ENCODE measurements around the gene SEC14L2. TPM values are rescaled to one million over a fixed set of nuclear protein-coding genes. Genes with fewer than 3 reads are reported as not detected.
"Not testable (repeated sequence)": the region's sequence is repeated elsewhere in the genome, so short reads cannot be mapped to it uniquely, and the experiment has no call there.

The SEC14L2 gene
- polyA plus RNA-seq, 1 donor from 2014 or later, result 2.7 TPM

DNA sequence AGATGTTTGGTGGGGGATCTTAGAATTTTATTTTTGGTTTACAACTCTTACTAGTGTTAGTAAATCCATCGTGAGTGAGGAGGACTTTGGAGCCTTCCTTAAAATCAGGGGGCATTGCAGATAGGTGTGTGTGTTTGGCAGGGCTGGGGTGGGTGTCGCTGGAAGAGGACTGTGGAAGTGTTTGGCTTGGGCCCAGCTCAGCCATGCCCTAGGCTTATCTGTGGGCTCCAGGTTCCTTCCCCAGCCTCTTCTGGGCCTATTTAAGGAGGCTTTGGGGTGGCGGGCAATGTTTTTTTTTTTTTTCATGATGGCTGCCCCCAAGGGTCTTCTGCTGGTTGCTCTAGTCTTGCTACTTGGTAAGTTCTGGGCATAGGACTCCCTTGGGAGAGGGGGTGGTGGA lies 50.8 kb downstream of the SEC14L2 start:
- Histone ChIP-seq H3K4me2 (ENCODE audit: low read length) (no peak overlapping the region), H4K20me1 (ENCODE audit: insufficient read depth) (no peaks in the 10 kb centered on the region), H3F3A (ENCODE audit: insufficient read depth, low read length, poor library complexity, severe bottlenecking) (no peaks in the 10 kb centered on the region), H3K9ac (ENCODE audit: low read length) (no peak overlapping the region), H3K36me3 (ENCODE audit: insufficient read depth, low read length) (no peaks in the 10 kb centered on the region), H3K27me3 (ENCODE audit: insufficient read depth, low read depth, low read length) (no peaks in the 10 kb centered on the region), H3K27ac (ENCODE audit: low read length) (no peak overlapping the region), H3K9me3 (ENCODE audit: low read length) (no peaks in the 10 kb centered on the region), H3K9me2 (ENCODE audit: insufficient read depth, low read length) (no peaks in the 10 kb centered on the region), H3K4me3 (ENCODE audit: low read length) (no peak overlapping the region), H2AFZ (ENCODE audit: low read depth, low read length) (no peak overlapping the region), H3K79me2 (replicated peaks; ENCODE audit: insufficient read depth, low read length) (no peaks in the 10 kb centered on the region)
- no peak for TF ChIP-seq SMC3 (conservative IDR thresholded peaks at IDR 0.05; ENCODE audit: poor library complexity)

GRCh38 chr22:30451488-30451887 lies 54.7 kb downstream of the SEC14L2 start:
- H3K4me3 ChIP-seq (ENCODE audit: low read length); H3F3A ChIP-seq (ENCODE audit: insufficient read depth, low read length, poor library complexity, severe bottlenecking); H3K36me3 ChIP-seq (ENCODE audit: insufficient read depth, low read length); H2AFZ ChIP-seq (ENCODE audit: low read depth, low read length); H3K79me2 ChIP-seq (replicated peaks; ENCODE audit: insufficient read depth, low read length); H3K9ac ChIP-seq (ENCODE audit: low read length); H3K27ac ChIP-seq (ENCODE audit: low read length); H3K4me2 ChIP-seq (ENCODE audit: low read length); H3K27me3 ChIP-seq (ENCODE audit: insufficient read depth, low read depth, low read length); H3K9me3 ChIP-seq (ENCODE audit: low read length); H3K9me2 ChIP-seq (ENCODE audit: insufficient read depth, low read length); H4K20me1 ChIP-seq (ENCODE audit: insufficient read depth): not testable (repeated sequence)

- no peaks in the 10 kb centered on the region for H3K36me3 ChIP-seq (ENCODE audit: insufficient read depth, low read length)
- H3K4me2 ChIP-seq (ENCODE audit: low read length), result no peak overlapping the region
- H3K9me3 ChIP-seq (ENCODE audit: low read length), result no peaks in the 10 kb centered on the region
- no peak overlapping the region for H2AFZ ChIP-seq (ENCODE audit: low read depth, low read length)
- TF ChIP-seq, protein P1, sequence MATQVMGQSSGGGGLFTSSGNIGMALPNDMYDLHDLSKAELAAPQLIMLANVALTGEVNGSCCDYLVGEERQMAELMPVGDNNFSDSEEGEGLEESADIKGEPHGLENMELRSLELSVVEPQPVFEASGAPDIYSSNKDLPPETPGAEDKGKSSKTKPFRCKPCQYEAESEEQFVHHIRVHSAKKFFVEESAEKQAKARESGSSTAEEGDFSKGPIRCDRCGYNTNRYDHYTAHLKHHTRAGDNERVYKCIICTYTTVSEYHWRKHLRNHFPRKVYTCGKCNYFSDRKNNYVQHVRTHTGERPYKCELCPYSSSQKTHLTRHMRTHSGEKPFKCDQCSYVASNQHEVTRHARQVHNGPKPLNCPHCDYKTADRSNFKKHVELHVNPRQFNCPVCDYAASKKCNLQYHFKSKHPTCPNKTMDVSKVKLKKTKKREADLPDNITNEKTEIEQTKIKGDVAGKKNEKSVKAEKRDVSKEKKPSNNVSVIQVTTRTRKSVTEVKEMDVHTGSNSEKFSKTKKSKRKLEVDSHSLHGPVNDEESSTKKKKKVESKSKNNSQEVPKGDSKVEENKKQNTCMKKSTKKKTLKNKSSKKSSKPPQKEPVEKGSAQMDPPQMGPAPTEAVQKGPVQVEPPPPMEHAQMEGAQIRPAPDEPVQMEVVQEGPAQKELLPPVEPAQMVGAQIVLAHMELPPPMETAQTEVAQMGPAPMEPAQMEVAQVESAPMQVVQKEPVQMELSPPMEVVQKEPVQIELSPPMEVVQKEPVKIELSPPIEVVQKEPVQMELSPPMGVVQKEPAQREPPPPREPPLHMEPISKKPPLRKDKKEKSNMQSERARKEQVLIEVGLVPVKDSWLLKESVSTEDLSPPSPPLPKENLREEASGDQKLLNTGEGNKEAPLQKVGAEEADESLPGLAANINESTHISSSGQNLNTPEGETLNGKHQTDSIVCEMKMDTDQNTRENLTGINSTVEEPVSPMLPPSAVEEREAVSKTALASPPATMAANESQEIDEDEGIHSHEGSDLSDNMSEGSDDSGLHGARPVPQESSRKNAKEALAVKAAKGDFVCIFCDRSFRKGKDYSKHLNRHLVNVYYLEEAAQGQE (IDR thresholded peaks at IDR 0.05; ENCODE audit: borderline replicate concordance), result no peak
- TF ChIP-seq EP300 (conservative IDR thresholded peaks at IDR 0.05; ENCODE audit: poor library complexity, severe bottlenecking), result no peak
- no peak for TF ChIP-seq SMC3 (conservative IDR thresholded peaks at IDR 0.05; ENCODE audit: poor library complexity)
- TF ChIP-seq MXI1 (conservative IDR thresholded peaks at IDR 0.05; ENCODE audit: poor library complexity, severe bottlenecking), result no peak
- no peak for TF ChIP-seq RAD21 (conservative IDR thresholded peaks at IDR 0.05)
- TF ChIP-seq EZH2 (IDR thresholded peaks at IDR 0.05; ENCODE audit: borderline replicate concordance, insufficient read depth, low read length, poor library complexity, severe bottlenecking), result no peak
- TF ChIP-seq TAF1 (IDR thresholded peaks at IDR 0.05; ENCODE audit: low read depth), result no peak
- TF ChIP-seq, protein P2, sequence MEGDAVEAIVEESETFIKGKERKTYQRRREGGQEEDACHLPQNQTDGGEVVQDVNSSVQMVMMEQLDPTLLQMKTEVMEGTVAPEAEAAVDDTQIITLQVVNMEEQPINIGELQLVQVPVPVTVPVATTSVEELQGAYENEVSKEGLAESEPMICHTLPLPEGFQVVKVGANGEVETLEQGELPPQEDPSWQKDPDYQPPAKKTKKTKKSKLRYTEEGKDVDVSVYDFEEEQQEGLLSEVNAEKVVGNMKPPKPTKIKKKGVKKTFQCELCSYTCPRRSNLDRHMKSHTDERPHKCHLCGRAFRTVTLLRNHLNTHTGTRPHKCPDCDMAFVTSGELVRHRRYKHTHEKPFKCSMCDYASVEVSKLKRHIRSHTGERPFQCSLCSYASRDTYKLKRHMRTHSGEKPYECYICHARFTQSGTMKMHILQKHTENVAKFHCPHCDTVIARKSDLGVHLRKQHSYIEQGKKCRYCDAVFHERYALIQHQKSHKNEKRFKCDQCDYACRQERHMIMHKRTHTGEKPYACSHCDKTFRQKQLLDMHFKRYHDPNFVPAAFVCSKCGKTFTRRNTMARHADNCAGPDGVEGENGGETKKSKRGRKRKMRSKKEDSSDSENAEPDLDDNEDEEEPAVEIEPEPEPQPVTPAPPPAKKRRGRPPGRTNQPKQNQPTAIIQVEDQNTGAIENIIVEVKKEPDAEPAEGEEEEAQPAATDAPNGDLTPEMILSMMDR (IDR thresholded peaks at IDR 0.05; ENCODE audit: poor library complexity, severe bottlenecking), result no peak
- TF ChIP-seq POLR2AphosphoS5 (IDR thresholded peaks at IDR 0.05), result no peak
- H3K27me3 ChIP-seq (ENCODE audit: insufficient read depth, low read depth, low read length), result no peaks in the 10 kb centered on the region
- H3K9ac ChIP-seq (ENCODE audit: low read length), result no peak overlapping the region
- H3K27ac ChIP-seq (ENCODE audit: low read length), result no peak overlapping the region
- no peaks in the 10 kb centered on the region for H3K79me2 ChIP-seq (replicated peaks; ENCODE audit: insufficient read depth, low read length)
- no peaks in the 10 kb centered on the region for H3F3A ChIP-seq (ENCODE audit: insufficient read depth, low read length, poor library complexity, severe bottlenecking)
- H3K9me2 ChIP-seq (ENCODE audit: insufficient read depth, low read length), result no peaks in the 10 kb centered on the region
- H3K4me3 ChIP-seq (ENCODE audit: low read length), result no peak overlapping the region
- no peaks in the 10 kb centered on the region for H4K20me1 ChIP-seq (ENCODE audit: insufficient read depth)
These were observed 56.0 kb downstream of the SEC14L2 start for GRCh38 chr22:30452861-30453260.
